ENCODE data around the gene B4GALT2. TPM values are rescaled to one million over a fixed set of nuclear protein-coding genes. Genes with fewer than 3 reads are reported as not detected.

The B4GALT2 gene
- total and polyA plus RNA-seq, 9 donors: 11.9 to 51.3 (median 28.8) TPM

DNA sequence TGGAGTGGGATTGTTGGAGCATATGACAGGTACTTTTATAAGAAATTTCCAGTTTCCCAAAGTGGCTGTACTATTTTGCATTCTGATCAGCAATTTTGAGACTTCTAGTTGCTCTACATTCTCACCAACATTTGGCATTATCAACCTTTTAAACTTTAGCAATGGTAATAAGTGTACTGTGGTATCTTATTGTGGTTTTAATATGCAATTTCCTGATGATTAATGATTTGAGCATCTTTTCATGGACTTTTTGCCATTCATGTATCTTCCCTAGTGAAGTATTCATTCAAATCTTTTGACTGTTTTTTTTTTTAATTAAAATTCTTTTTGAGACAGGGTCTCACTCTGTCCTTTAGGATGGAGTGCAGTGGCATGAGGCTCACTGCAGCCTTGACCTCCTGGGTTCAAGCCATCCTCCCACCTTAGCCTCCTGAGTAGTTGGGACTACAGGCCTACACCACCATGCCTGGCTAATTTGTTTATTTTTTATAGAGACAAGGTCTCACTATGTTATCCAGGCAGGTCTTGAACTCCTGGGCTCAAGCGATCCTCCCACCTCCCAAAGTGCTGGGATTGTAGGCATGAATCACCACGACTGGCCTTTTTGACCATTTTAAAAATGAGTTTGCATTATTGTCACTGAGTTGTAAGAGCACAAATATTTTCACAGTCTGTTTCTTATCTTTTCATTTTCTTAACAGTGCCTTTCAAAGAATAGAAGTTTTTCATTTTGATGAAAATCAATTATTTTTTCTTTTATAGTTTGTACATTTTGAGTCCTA, 60.1 kb downstream of the B4GALT2 start:
- Histone ChIP-seq H3K9me3 (no peaks in the 10 kb centered on the region), H3K27ac (no peak overlapping the region), H3K4me3 (no peak overlapping the region), H3K36me3 (no peaks in the 10 kb centered on the region), H3K4me1 (ENCODE audit: insufficient read depth) (peaks cover 11% of the 10 kb centered on the region), H3K27me3 (no peaks in the 10 kb centered on the region)
- WGBS, 3 donors: 39 to 48% (median 44%) methylated on average over 2 of the region's 2 CpGs
- intact Hi-C loops (cut with DNase I): loop anchor here in 1 of 4 donors (5.0 kb wide), 1 partner anchor 37 kb away; no protein-coding TSS in a partner anchor
- no peak for DNase-seq
- TF ChIP-seq POLR2A (IDR thresholded peaks at IDR 0.05) (no peak), EP300 (IDR thresholded peaks at IDR 0.05) (no peak)
- TF ChIP-seq, protein P1, sequence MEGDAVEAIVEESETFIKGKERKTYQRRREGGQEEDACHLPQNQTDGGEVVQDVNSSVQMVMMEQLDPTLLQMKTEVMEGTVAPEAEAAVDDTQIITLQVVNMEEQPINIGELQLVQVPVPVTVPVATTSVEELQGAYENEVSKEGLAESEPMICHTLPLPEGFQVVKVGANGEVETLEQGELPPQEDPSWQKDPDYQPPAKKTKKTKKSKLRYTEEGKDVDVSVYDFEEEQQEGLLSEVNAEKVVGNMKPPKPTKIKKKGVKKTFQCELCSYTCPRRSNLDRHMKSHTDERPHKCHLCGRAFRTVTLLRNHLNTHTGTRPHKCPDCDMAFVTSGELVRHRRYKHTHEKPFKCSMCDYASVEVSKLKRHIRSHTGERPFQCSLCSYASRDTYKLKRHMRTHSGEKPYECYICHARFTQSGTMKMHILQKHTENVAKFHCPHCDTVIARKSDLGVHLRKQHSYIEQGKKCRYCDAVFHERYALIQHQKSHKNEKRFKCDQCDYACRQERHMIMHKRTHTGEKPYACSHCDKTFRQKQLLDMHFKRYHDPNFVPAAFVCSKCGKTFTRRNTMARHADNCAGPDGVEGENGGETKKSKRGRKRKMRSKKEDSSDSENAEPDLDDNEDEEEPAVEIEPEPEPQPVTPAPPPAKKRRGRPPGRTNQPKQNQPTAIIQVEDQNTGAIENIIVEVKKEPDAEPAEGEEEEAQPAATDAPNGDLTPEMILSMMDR (IDR thresholded peaks at IDR 0.05): no peak

- Histone ChIP-seq H3K4me3 (no peak overlapping the region), H3K27ac (no peak overlapping the region), H3K9me3 (no peaks in the 10 kb centered on the region), H3K36me3 (no peaks in the 10 kb centered on the region), H3K27me3 (no peaks in the 10 kb centered on the region), H3K4me1 (ENCODE audit: insufficient read depth) (peaks cover 8% of the 10 kb centered on the region)
- no peak for DNase-seq
- intact Hi-C loops (cut with DNase I): loop anchor here in 1 of 4 donors (10.0 kb wide), 1 partner anchor 276 kb away; no protein-coding TSS in a partner anchor
- TF ChIP-seq EP300 (IDR thresholded peaks at IDR 0.05) (no peak), POLR2A (IDR thresholded peaks at IDR 0.05) (no peak)
- TF ChIP-seq, protein P1 (IDR thresholded peaks at IDR 0.05): no peak
- 89 to 93% (median 93%) methylated on average over 2 of the region's 2 CpGs for WGBS, 3 donors
Measured at GRCh38 chr1:44040418-44040817, 61.4 kb downstream of the B4GALT2 start.

Other genes with a start within 250 kb of the B4GALT2 start
- gene ARTN, start 45.4 kb upstream of the B4GALT2 start, total RNA-seq: 1 to 10 TPM in 3 of 7 donors, under 1 TPM in 4; 0.72 to 1.3 (median 0.92) TPM
- under 1 TPM in 1 of 2 donors, not detected in 1; 0.75 TPM for gene ARTN, start 45.4 kb upstream of the B4GALT2 start, polyA plus RNA-seq
- 10 to 100 TPM in 6 of 7 donors, 1 to 10 TPM in 1; 8.6 to 30.3 (median 20.9) TPM for gene IPO13, start 32.3 kb upstream of the B4GALT2 start, total RNA-seq
- 10 to 100 TPM in 1 of 2 donors, 1 to 10 TPM in 1; 10.0 to 15.3 TPM for gene IPO13, start 32.3 kb upstream of the B4GALT2 start, polyA plus RNA-seq
- gene DPH2, start 9.2 kb upstream of the B4GALT2 start, total RNA-seq: 10 to 100 TPM in 6 of 7 donors, 1 to 10 TPM in 1; 7.2 to 27.0 (median 16.2) TPM
- gene DPH2, start 9.2 kb upstream of the B4GALT2 start, polyA plus RNA-seq: 10 to 100 TPM in 1 of 2 donors, 1 to 10 TPM in 1; 8.5 to 12.7 TPM
- 100 to 1,000 TPM in 1 of 7 donors, 10 to 100 TPM in 6; 46.1 to 108 (median 66.9) TPM for gene ATP6V0B, start 4.2 kb upstream of the B4GALT2 start, total RNA-seq
- 10 to 100 TPM; 74.4 to 76.1 TPM for gene ATP6V0B, start 4.2 kb upstream of the B4GALT2 start, polyA plus RNA-seq
- gene CCDC24, start 12.4 kb downstream of the B4GALT2 start, total RNA-seq: 10 to 100 TPM in 1 of 7 donors, 1 to 10 TPM in 6; 2.1 to 23.3 (median 7.3) TPM
- 1 to 10 TPM; 1.1 to 6.2 TPM for gene CCDC24, start 12.4 kb downstream of the B4GALT2 start, polyA plus RNA-seq
- gene SLC6A9, start 52.3 kb downstream of the B4GALT2 start, total RNA-seq: 10 to 100 TPM in 1 of 7 donors, 1 to 10 TPM in 6; 1.1 to 74.1 (median 4.6) TPM
- 10 to 100 TPM in 1 of 2 donors, 1 to 10 TPM in 1; 2.1 to 14.1 TPM for gene SLC6A9, start 52.3 kb downstream of the B4GALT2 start, polyA plus RNA-seq
- gene KLF17, start 139.6 kb downstream of the B4GALT2 start, total RNA-seq: under 1 TPM in 3 of 7 donors, not detected in 4; 0.05 to 0.40 (median 0.23) TPM
- gene KLF17, start 139.6 kb downstream of the B4GALT2 start, polyA plus RNA-seq: under 1 TPM in 1 of 2 donors, not detected in 1; 0.10 TPM
- gene KLF18, start 162.4 kb downstream of the B4GALT2 start, total RNA-seq: not detected
- not detected for gene KLF18, start 162.4 kb downstream of the B4GALT2 start, polyA plus RNA-seq
- 10 to 100 TPM; 35.8 to 46.9 (median 43.6) TPM for gene DMAP1, start 234.3 kb downstream of the B4GALT2 start, total RNA-seq
- gene DMAP1, start 234.3 kb downstream of the B4GALT2 start, polyA plus RNA-seq: 10 to 100 TPM; 28.1 to 38.3 TPM